GM18511 (cell line): ENCODE data around the gene KRT86.
"Not testable (repeated sequence)": the region's sequence is repeated elsewhere in the genome, so short reads cannot be mapped to it uniquely, and the experiment has no call there.

Experiments used
- ATAC-seq: cut with Tn5 transposase; IDR thresholded peaks from one replicate; pipeline ENCODE4 v1.9.1; 2021; ENCODE audit warnings: mild to moderate bottlenecking, moderate library complexity; ENCODE audit not compliant: unreplicated experiment

The KRT86 gene

DNA sequence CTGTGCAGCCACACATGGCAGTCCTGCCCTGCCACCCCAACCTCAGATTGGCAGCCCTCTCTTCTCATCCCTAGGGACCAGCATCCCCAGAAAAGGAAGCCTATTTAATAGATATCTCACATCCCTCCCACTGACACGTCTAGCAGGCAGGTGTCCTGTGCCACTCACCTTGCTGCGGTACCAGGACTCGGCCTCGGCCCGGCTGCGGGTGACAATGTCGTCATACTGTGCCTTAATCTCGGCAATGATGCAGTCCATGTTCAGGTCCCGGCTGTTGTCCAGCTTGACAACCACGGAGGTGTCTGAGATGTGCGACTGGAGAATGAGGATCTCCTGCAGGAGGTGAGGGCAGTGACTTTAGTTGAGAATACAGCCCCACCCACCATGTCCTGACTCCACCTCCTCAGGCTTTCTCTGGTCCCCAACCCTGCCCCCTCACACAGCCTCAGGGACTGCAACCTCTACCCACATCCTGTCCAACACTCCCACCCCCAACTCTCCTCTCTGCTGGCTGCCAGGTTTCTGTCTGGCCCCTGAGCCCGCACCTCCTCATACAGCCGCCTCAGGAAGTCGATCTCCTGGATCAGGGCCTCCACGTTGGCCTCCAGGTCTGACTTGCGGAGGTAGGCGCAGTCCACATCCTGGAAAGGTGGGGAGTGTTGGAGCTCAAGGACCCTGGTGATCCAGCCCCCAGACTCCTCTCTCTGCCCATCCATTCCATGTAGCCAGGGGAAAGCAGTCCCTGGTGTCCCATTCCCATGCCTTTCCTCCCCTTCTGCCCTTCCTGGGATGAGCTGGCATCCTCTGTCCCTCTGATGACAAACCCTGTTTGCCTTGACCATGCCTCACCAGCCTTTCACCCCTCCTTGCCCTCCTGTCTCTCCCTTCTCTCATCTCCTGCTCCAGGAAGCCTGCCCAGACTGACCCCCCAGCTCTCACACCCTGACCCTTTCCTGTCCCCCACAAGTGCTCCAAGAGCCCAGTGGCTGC is 13.7 kb downstream of the KRT86 start:
- ATAC-seq, result peak; percentile 97

DNA sequence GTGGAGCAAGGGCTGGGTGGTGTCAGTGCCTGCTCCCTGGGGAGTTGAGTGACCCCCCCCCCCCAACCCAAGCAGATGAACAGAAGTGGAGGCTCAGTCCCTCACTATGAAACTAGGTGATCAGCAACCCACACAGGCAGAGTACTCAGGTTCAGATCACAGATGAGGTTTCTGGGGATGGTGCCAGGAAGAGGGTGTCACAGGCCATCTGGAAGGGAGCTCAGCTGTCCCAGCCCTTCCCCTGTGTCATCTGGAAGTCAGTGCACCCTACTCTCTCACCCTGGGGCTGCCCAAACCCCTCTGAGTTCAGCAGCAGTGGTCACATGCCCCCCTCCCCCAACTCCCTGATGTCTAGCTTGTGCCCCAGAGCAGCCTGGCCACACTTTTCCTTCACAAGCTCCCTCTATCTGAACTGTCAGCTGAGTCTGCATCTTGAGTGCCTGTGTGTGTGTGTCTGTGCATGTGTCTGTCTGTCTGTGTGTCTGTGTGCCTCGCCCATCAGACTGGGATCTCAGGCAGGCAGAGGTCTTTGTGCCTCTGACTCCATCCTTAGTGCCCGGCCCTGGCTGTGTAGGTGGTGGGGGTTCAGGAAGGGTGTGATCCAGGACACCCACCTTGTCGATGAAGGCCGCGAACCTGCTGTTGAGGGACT is 16.2 kb downstream of the KRT86 start:
- not testable (repeated sequence) for ATAC-seq

DNA sequence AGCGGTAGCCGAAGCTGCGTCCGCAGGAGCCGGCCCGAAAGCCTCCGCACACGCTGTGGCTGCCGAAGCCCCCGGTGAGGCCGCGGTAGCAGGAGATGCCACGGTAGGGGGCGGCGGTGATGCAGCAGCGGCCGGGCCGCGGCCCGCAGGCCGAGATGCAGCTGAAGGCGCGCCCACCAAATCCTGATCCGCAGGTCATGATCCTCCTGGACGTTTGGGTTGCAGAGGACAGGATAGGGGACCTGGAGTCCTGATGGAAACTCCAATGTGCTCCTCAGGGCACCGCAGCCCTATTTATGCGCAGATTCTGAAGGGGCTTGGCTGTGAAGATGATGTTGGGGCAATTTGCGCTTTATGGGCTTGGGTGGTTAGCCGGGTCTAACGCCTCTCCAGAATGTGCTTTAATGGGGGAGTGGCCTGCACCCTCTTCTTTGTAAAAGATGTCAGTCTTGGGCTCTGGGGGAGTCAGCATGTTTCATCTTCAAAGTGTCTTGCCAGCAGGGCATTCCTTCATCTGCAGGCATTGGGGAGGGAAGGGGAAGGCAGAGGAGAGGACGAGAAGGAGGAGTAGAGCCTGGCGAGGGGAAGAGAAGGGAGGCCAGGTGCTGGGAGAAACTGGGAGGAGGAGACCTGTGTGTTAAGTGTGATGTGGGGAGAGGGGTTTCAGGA is 17.0 kb downstream of the KRT86 start, which contains the start of gene KRT81:
KRT81 (minus strand) TSS at position 268 of the 669 bp plus-strand sequence; CDS start at position 199, 69 bp downstream.
- no peak for ATAC-seq

DNA sequence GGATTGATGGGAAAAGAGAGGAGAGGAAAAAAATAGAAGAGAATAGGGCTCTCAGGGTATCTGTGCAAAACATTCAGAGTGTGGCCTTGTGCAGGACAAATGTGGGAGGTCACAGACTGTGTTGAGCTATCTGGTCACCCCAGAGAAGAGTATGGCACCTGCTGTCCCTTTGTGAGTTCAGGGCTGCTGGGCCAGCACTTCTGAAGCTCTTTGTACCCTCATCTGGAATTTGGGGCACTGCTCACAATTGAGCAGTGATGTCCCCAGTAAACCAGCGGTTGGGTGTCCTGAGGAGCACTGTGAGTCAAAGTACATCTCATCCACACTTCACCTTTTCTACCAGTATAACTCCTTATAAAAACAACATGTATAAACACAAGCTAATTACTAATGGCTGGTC is 19.5 kb downstream of the KRT86 start:
- ATAC-seq, result no peak

DNA sequence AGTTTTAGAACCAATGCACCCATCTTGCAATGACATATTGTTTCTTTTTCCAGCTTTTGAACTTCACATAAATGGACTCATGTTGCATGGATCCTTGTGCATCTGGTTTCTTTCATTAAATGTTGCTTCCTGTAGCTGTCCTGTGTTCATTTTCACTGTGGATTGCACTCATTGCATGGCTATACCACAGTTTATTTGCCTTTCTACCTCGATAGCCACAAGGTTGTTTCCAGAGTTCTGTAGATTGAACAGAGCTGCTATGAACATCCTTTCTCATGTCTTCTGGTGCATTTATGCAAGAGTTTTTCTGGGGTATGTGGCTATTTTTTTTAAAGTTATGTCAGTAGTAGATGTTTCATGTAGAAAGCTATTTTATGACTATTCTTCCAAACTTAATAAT is 20.4 kb downstream of the KRT86 start:
- ATAC-seq, result no peak

DNA sequence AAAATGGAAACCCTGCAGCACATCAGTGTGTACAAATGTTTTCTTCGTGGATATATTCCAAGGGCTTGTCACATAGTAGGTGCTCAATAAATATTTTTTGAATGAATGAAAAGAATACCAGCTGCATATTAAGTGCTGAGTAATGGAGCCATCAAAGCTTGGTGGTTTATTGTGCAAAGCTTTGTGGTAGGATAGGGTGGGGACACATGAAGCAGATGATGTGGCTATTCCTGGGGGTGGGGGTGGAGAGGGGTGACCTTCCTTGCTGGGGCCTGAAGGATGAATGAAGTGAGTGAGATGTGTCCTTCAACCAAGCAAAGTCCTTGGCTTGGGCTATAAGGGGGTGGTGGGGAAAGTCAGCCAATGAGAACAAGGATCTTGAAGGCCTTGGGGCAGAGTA is 21.2 kb downstream of the KRT86 start:
- ATAC-seq, result no peak

DNA sequence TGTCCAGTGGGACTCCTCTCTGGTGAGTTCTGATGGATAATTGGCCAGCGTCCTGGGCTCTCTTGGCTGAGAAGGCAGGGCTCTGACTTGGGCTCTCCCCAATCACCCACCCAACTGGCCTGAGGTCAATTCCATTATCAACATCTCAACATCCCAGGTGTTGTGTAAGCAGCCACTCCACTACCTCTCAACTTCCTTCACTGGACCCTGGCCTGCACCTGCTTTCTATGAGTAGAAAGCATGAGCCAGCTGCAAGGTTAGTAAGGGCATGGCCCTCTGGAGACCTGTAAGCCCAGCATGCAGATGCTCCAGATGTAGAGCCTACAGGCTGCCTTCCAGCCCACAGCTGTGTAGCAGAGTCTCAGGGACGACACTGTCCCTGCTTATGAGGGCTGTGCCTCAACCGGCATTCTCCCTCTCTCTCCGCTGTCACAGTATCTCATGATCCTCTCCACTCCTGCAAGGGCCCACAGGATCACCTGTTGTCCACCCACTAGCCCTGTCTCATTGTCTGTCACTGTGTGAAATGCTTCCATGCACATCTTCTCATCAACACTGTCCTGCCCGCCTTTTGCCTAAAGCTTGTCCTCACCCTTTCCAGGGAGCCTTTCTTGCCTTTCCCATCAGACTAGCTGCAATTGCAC is 22.2 kb downstream of the KRT86 start:
- ATAC-seq, result no peak

DNA sequence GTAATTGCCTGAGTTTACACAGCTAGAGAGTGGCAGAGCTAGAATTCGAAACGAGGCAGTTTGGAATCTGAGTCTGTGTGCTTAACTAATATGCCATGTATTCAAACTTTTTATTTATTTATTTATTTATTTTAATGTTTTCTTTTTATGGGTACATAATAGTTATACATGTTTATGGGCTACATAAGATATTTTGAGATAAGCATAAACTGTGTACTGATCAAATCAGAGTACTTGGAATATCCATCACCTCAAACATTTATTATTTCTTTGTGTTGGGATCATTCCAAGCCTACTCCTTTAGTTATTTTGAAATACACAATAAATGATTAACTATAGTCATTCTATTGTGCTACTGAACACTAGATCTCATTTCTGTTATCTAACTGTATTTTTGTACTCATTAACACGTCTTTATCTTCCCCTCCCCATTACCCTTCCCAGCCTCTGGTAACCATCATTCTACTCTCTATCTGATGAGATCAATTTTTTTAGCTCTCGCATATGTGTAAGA is 24.3 kb downstream of the KRT86 start:
- ATAC-seq, result no peak

DNA sequence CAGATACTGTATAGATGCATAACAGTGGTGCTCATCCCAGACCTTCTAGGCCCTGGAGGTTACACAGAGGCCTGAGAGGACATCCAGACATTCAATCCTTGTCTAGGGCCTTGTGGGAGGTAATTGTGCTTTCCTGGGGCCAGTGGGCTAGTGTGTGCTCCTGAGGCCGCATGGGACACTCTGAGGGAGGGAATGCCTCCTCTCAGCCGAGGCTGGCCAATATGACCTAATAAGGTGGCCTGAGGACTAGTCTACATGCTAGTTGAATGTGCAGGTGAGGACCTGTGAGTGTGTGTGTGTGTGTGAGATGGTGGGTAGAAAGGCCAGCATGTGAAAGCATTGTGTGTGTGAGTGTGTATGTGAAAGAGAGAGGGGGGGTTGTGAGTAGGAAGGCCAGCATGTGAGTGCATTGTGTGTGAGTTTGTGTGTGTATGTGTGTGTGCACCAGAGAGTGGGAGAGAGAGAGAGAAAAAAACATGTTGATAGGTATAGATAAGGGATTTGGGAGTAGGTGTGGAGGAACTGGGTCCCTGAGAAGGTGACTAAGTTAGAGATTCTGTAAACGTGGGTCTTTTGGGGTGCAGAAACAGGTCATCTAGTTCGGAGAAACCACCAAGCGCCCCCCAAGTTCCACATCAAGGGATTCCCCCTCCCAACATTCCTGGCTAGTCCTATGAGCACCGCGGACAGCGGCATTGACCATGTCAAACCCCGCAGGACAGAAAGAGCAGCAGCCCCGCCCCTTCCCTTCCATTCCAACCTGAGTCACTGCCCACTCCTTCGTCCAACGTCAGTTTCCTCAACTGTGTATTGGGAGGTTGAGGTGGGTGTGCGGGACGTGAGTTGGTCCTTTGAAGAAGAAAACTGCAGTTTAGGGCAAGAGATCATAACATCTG is 26.6 kb downstream of the KRT86 start:
- no peak for ATAC-seq

DNA sequence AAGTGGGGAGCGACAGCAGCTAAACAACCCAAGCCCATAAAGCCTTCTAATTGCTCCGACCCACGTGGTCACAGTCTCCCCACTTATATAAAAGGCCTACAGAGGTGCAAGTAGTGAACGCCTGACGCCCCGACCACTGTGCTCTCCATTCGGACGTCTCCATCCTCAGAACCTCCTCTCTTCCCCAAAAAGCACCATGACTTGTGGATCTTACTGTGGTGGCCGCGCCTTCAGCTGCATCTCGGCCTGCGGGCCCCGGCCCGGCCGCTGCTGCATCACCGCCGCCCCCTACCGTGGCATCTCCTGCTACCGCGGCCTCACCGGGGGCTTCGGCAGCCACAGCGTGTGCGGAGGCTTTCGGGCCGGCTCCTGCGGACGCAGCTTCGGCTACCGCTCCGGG is 27.3 kb downstream of the KRT86 start:
- not testable (repeated sequence) for ATAC-seq

DNA sequence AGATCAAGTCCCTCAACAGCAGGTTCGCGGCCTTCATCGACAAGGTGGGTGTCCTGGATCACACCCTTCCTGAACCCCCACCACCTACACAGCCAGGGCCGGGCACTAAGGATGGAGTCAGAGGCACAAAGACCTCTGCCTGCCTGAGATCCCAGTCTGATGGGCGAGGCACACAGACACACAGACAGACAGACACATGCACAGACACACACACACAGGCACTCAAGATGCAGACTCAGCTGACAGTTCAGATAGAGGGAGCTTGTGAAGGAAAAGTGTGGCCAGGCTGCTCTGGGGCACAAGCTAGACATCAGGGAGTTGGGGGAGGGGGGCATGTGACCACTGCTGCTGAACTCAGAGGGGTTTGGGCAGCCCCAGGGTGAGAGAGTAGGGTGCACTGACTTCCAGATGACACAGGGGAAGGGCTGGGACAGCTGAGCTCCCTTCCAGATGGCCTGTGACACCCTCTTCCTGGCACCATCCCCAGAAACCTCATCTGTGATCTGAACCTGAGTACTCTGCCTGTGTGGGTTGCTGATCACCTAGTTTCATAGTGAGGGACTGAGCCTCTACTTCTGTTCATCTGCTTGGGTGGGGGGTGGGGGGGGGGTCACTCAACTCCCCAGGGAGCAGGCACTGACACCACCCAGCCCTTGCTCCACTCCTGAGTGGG is 27.9 kb downstream of the KRT86 start:
- ATAC-seq, result not testable (repeated sequence)

DNA sequence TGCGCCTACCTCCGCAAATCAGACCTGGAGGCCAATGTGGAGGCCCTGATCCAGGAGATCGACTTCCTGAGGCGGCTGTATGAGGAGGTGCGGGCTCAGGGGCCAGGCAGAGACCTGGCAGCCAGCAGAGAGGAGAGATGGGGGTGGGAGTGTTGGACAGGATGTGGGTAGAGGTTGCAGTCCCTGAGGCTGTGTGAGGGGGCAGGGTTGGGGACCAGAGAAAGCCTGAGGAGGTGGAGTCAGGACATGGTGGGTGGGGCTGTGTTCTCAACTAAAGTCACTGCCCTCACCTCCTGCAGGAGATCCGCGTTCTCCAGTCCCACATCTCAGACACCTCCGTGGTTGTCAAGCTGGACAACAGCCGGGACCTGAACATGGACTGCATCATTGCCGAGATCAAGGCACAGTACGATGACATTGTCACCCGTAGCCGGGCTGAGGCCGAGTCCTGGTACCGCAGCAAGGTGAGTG is 30.5 kb downstream of the KRT86 start:
- peak; percentile 94 for ATAC-seq

DNA sequence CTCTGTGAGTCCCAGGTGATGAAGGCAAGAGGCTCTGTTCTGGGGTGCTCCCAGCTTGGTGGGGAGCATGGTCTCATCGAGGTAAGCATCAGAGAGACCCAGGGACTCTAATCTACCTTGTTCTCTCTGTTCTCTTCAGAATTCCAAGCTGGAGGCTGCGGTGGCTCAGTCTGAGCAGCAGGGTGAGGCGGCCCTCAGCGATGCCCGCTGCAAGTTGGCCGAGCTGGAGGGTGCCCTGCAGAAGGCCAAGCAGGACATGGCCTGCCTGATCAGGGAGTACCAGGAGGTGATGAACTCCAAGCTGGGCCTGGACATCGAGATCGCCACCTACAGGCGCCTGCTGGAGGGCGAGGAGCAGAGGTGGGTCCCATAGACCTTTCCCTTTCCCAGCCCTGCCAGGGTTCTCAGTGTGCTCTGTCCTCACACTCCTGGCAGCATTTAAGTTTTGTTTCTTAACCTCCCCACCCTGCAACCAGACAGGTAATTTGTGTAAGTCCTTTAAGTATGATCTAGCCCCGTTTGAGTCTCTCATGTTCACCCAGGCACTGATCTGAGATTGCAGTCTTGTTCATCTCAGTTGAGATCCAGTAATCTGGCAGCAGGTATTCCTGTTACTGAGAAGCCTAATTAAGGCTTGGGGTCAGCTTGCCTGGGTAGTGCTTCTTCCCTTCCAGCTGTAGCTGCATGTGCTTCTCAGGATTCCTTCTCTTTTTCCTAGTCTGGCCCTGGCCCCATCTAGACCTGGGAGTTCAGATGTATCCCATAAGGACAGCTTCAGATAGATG is 31.7 kb downstream of the KRT86 start:
- ATAC-seq, result no peak

DNA sequence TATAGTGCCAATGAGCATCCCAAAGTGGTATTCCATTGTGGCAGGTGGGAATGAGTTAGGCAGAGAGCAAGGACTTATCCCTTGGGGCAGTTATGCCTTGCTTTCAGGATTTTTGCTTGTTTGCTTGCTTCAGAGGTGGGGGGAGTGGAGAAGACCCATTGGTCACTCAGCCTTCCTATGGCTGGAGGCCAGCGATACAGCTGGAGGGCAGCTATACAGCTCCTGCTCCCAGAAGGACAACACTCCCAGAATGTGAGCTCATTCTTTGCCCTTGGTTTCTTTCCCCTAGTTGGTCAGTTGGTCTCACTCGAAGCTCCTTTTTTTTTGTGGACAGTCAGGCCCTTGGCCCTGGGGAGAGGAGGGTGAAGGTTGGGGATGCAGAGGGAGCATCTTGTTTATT is 32.3 kb downstream of the KRT86 start:
- no peak for ATAC-seq

DNA sequence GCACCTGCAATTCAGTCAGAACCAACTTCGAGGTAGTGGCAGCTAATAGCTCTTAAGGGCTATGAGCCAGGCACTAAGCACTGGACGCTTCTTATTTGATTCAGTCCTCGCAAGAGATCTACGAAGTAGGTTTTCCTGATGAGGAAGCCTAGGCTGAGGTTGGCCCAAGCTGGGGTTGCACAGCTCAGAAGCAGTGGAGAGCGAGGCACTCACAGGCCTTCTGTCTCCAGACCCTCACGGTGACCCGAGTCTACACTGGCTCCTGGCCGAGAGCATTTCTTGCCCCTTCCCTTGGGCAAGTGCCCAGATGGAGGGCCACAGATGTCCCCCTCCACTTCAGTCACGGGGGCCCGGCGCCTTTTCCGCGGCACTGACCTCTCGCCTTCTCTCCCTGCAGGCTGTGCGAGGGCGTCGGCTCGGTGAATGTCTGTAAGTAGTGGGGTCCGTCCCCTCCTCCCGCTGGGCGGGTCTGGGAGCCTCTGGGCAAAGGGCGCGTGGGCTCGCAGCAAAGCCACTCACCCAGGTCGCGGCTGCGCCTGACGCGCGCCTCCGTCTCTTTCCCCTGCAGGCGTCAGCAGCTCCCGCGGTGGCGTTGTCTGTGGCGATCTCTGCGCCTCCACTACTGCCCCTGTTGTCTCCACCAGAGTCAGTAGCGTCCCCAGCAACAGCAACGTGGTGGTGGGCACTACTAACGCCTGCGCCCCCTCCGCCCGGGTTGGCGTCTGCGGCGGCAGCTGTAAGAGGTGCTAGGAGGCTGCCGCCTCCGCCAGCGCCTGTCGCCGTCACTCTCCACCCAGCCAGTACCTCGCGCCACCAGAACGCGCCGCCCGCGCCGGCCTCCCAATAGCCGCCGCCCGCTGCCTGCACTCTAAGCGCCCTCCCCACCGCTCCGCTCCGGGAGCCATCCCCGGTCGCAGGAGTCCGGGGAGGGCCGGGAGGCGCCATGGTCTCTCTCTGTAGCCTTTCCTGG is 33.7 kb downstream of the KRT86 start:
- no peak for ATAC-seq

DNA sequence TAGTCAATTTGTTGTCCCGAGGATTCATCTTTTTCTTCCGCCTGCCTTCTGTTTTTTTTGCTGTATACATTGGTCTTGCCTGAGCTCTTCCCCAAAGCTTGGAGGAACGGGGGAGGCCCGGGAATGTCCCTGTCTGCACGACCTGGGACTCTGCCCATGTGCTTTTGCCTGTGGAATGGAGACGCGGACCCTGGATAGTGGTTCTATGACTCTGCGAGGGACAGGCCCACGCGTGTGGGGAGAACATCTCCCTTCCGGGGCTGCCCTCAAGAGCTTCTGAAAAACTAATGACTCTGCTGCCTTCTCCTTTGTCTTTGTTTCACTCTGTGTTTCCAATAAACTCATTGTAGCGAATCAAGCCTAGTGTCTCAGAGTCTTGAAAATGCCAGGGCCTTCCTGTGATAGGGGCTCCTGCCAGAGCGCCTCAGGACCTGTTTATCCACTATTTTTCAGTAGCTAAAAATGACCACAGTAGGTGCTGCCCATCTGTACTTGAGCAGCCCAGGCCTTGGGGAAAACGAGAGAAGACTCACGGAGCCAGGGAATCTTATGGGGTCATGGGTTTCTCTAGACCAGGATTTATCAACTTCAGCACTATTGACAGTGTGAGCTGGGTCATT is 34.5 kb downstream of the KRT86 start:
- ATAC-seq, result no peak
